HG03457 (cell line): Measurements from ENCODE around the gene APH1B.
"Not testable (repeated sequence)": the region's sequence is repeated elsewhere in the genome, so short reads cannot be mapped to it uniquely, and the experiment has no call there.

Experiments
- ATAC-seq: cut with Tn5 transposase; IDR thresholded peaks from one replicate; pipeline ENCODE4 v1.9.1; 2021; ENCODE audit warnings: moderate number of reproducible peaks; ENCODE audit not compliant: unreplicated experiment

The APH1B gene

GRCh38 chr15:63329567-63330350, 52.4 kb downstream of the APH1B start:
- no peak for ATAC-seq

GRCh38 chr15:63330926-63331325, 53.5 kb downstream of the APH1B start:
- no peak for ATAC-seq

DNA sequence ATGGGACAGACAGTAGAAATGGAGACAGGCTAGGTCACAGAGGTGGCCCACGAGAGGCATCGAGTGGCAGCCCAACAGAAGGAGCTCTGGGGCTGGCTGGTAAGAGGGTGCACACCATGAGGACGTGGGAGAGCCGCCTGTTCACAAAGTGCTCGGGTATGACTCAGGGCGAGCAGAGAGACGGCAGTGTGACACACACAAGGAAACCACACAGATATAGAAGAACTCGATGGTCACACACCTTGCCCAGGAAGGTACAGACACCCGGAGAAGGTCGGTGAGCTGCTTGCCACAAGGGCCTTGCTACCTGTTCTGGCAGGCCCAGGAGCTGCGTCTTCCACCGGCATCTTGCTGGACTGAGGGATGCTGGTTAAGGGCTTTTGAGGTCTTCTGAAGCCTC, 54.1 kb downstream of the APH1B start:
- ATAC-seq: no peak

DNA sequence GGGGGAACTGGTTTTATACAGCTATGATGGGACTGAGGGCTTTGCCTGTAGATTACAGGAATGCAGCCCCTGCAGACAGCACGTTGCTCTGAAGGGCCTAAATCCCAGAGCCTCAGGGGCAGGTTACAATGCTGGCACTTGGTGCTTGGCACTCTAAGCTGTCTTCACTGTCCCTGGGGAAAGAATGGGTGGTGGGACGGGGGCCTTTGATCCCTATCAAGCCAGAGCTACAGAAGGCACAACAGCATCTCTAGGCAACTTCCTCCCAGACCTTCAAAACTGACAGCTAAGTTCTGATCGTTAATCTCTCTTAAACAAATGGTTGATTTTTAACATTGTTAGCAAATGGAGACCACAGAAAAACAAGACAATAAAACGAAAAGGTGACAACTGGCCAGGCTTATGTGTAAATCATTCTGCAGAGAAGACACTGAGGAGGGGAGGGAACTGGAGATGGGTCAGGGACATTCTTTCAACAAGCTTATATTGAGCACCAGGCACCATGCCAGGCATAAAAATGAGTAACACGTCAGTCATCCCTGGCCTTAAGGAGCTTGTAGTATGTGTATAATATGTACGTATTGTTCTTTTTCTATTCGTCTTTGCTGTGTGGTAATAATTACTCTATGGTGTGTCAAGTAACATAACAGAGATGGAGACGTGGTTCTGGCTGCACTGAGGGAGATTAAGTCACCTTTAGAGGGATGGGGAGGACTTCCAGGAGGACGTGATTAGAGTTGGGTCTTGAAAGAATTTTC, 55.1 kb downstream of the APH1B start:
- ATAC-seq: no peak

DNA sequence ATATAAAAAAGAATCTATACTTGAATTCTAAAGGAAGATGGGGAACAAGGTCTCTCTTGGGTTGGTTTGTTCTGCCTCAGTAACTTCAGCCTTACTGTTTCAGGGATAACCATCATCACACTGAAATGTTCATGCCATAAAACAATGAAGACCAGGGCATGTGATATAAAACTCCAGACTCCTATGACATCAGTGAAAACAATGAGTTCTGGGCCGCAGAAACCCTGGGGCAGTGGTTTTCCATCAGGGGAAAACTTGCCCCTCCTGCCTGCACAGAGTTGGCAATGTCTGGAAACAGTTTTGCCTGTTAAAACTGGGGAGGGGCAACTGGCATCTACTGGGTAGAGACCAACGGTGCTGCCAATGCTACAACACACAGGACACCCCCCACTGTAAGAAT, 57.4 kb downstream of the APH1B start:
- no peak for ATAC-seq

GRCh38 chr15:63335543-63336240, 58.3 kb downstream of the APH1B start:
- ATAC-seq: no peak

DNA sequence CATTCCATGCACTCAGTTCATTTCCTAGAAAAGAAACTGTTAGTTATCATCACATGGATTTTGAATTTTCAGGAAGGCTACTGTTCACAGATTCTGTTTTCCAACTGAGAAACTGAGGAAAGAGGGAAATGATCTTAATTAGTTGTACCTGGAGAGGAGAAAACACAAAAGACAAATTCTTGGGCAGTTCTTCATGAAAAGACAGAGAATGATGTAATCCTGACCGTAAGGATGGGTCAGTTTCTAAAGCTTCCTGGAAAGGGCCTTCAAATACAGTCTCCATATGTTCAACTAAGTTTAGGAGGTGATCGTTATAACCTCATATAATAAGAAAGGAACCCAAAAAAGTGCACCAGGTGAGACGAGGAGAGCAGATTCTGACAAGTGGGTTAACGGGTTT, 59.6 kb downstream of the APH1B start:
- ATAC-seq: no peak

DNA sequence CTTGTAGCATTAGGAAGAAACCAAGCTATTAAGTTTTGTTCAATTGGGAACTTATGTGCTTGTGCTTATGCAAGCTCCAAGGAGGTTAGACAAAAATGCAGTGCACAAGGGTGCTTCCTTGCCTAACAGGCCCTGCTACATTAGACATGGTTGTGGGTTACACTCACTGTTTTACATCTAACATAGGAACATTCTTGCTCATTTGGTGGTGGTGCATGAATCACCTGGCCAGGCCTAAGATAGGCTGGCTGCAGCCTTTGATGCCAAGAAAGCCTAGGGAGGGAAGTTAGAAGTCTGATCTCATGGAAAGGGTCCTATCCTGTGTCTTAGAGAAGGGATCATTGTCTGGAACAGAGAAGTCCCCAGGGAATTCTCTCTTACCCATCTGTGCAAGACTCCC, 60.8 kb downstream of the APH1B start:
- no peak for ATAC-seq

GRCh38 chr15:63339006-63339766, 61.8 kb downstream of the APH1B start:
- no peak for ATAC-seq

- ATAC-seq: no peak
Measured at GRCh38 chr15:63339836-63340235, 62.4 kb downstream of the APH1B start.

- no peak for ATAC-seq
Measured at GRCh38 chr15:63340353-63340752, 62.9 kb downstream of the APH1B start.

GRCh38 chr15:63340878-63341277, 63.5 kb downstream of the APH1B start:
- no peak for ATAC-seq

- no peak for ATAC-seq
Measured at GRCh38 chr15:63341898-63342297, 64.5 kb downstream of the APH1B start.

DNA sequence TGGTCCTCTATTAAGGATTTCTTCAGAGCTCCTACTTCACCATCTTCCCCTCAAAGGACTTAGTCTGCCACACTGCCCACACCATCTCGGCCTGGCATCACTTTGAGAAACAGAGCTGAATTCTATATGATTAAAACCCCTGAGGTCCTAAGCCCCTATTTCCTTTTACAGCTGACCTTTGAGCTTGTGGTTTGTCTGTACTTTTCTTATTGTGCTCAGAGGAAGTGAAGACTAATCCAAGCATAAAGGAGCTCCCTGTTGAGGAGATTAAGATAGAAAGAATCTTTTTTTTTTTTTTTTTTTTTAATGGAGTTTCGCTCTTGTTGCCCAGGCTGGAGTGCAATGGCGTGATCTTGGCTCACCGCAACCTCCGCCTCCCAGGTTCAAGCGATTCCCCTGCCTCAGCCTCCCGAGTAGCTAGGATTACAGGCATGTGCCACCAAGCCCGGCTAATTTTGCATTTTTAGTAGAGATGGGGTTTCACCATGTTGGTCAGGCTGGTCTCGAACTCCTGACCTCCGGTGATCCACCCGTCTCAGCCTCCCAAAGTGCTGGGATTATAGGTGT, 65.7 kb downstream of the APH1B start:
- not testable (repeated sequence) for ATAC-seq

DNA sequence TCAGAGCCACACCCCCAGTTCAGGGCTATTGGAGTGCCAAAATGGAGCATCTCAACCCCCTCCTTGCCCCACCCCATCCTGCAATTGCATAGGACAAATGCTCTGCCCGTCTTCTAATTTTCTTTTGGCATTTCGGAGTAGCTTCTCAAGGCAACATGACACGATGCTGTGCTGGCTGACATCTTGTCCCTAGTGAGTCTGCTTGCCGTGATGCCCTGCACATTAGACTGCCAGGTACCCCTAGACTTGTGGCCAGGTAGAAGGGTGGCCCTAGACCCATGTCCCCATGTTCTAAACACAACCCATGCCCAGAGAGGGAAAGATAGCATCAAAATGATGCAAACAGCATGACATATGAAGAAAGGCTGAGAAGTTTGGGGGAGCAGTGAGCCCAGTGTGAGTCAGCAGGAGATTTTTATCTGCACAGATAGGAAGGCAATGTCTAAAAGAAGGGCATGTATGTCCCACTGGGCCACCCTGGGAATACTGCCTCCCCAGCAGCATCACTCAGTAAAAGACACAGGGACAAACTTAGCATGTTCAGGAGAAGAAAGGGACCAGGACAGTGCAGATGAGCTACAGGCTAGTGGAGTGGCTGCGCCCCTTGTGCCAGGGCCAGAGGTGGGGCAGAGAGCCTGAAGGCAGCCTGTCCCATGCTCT, 67.5 kb downstream of the APH1B start:
- no peak for ATAC-seq

GRCh38 chr15:63345391-63345752, 68.0 kb downstream of the APH1B start:
- no peak for ATAC-seq

DNA sequence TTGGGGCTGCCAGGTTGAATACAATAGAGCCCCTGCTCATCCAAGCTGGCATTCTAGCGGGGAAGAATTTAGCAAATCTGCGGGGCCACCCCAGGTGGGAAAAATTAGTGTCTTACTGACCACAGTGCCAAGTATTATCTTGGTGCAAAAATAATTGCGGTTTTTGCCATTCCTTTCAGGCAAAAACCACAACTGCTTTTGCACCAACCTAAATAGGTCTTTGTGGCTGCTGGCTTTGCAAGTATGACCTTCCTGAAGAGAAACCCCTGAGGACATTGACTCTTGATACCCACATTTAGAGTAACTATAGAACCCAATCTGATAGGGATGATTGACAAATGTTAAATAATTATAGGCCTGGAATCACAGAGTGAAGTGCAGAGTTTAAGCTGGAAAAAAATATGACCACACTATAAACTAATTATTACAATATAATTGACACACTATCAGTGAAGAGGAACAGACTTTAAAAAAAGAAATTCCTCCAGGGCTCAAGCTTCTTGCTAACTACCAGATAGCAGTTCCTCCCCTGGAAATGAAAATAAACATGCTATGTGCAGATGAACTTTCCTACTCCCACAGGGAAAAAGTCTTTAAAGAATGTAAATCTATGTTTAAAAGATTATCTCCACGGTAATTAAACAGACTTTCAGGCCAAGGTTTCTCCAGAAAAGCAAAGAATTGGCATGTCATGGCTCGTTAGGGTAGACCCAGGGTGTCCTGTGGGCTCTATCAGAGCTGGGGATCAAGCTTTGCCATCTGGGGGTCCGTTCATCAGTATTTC, 69.9 kb downstream of the APH1B start:
- no peak for ATAC-seq

GRCh38 chr15:63348392-63348791, 71.0 kb downstream of the APH1B start:
- ATAC-seq: no peak

DNA sequence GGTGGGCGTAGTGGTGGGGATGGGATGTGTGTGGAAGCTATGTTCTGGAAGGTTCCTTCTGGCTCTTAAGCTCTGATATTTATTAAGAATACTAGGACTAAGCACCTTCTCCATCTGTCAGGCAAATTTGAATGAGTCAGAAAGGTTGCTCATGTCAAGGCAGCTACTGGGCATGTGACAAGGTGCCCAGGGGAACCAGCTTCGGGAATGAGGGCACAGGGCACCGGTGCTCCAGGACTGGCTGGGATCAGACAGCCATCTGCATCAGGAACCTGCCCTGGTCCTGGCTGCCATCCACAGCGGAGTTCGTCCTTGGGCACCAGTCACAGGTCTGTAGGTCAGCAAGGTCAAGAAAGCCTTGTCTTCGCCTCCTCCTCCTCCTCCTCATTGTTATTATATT, 71.8 kb downstream of the APH1B start:
- ATAC-seq: no peak

DNA sequence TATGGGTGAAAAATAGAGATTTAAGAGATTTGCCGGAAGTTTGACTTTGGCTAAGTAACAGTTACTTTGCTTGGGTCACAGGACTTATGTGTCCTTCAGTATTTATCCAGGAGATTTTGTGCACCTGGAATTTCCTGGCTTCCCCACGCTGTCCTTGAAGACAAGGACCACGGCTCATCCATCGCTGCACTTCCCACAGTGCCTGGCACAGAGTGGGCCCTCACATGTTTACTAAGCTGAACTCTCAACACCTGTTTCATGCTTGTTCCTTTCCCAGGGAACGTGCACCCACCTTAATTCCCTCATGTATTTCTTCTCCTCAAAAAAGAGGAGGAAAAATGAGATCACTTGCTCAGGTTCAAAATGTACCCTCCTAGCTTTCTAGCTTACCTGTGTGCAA, 72.2 kb downstream of the APH1B start:
- no peak for ATAC-seq
